HG03565 (cell line): ENCODE results near the gene ASIC2.

ENCODE experiments used
- ATAC-seq: cut with Tn5 transposase; IDR thresholded peaks from one replicate; pipeline ENCODE4 v1.9.1; 2021; ENCODE audit warnings: mild to moderate bottlenecking, moderate library complexity; ENCODE audit not compliant: unreplicated experiment

ASIC2 gene

DNA sequence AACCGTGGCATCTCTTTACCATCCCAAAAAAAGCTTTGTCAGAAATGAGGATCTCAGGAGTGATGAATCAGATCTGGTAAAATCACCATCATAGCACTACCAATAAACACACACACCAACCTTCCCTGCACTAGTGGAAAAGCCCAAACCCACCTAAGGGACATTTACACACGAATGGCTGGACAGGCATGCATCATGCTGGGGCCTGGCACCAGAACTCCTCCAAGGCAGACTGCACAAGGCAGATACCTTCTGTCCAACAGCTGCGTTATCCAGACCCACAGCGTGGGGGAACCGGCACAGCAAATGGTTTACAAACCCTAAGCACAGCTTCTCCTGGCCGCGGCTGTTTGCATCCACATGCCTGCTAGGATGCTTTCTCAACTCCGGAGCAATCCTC is 2.8 kb downstream of the ASIC2 start:
- no peak for ATAC-seq

DNA sequence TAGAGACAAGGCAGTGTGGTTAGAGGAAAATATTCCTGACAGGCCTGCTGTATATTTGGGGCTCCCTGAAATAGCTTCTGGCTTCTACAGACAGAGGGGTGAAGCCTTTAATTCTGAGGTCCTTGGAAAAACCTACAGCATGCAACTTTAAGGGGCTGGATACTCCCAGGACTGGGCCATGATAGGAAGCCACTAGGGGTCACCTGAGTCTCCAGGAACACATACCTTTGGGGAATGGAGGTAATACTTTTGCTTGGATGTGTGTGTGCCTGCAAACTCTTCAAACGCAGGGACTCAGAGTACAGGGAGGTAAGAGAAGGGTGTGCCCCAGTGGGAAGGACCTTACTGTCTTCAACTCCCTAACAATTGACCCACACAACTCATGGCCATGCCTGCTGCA is 4.1 kb downstream of the ASIC2 start:
- no peak for ATAC-seq

DNA sequence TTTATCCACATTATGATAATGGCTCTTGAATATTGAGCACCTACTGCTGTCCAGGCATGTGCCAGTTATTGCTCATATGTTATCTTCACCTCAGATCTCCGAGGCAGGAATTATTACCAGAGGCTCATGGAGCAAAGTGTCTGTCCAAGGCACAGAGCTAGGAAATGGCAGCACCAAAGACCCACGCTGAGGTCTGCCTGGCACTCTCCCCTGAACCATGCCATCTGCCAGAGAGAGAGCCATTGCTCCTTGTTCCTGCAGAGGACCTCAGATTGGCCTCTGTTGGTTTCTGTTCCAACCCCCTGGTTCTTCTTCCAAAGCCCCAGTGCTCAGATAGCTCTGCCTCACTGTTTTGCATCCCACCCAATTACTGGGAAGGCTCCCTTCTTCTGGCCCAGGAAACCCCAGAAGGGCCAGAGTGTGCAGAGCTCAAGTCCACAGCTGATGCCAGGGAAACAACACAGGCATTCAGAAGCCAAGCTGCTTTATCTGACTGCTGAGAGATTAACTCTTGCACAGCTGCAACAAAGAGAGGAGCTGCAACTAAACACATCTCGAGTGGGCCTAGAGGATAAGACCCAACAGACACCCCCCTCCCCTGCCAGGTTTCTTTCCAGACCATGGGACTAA is 5.9 kb downstream of the ASIC2 start:
- no peak for ATAC-seq

DNA sequence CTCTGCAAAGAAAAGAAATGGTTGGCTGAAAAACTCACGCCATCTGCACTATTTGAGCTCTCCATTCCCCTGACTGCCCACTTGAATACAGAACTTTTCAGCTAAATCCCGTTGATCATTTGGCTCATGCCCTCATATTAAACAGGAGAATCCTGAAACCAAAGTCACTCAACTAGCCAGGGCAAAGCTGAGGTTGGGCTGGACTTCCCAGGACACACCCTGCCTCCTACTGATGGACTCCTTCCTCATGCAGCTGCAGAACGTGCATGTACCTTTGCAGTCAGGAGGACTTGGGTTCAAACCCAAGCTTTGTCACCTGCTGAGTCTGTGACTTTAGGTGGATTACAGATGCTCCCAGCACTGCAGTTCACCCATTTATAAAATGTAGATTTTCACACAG is 7.7 kb downstream of the ASIC2 start:
- ATAC-seq, result no peak

DNA sequence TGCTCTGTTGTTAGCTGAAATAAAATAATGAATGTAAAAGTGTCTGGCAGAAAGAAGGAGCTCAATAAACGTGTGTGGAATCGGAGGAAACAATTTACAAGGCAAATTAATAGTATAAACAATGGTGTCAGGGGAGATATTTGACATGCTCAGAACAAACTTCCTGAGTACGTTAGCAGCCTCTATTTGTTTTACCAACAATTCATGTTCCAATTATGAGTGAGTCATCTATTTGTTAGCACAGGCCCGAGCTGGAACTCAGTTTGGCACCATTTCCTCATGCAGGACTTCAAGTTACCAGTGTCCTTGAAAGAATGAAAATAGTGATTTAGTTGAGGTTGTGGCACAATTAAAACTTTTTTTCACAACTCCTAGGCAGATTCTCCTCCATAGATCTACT is 9.1 kb downstream of the ASIC2 start:
- ATAC-seq, result no peak

DNA sequence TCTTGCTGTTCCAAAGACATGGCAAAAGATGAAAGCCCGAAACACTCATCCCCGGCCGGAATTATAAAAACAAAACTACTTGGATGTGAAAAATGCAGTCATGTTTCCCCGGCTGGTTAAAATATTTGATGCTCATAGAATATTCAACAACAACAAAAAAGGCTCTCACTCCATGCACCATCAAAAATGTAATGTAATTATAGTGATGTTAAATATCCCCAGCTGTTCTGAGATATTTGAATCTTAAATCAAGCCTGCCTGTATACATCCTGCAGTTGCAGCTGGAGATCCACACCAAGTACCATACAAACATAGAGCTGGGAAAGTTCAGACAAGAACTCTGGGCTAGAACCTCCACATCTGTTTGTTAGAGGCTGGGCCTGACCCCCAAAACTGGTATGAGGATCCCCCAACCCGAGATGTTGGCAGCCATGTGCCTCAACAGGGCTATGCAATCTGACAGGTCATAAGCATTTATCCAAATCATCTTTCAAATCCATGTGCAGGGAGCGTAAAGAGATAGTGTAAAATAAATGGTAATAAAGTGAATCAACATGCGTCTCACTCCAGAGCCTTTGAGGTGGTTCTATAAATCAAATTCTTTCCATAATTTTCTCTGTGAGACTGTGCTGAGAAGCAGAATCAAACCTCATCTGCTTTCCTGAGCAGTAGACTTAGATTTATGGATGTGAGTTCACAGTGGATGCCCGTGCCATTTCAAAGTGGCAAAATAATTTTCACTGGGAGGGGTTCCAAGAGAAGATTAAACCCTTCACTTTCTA is 12.7 kb downstream of the ASIC2 start:
- ATAC-seq, result no peak

DNA sequence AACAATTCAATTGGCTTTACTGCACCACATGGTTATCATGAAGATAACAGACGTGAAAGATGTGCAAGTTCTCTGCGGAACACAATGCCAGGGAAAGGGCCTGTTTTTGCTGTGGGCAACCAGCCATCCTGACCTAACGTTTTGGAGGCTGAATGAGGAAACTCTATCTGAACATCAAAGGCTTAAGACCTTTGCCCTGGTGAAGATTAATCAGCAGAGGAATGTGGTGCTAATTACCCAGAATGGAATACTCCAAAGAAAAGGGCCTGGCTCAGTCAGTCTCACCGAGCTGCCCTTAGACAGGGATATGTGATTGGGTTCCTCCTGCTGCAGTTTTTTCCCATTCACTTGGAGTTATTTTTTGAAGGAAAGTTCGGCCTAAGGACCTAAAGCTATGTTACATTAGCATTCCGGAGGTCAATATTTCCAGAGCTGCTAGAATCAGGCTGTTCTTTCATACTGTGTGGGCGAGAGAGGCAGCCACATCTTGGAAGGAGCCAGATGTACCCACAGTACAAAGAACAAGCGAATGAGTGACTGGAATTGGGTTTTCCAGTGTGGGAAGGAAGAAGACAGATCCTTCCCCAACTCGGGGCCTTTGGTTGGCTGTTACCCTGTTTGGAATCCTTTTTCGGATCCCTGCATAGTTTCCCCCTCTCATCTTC is 15.5 kb downstream of the ASIC2 start:
- no peak for ATAC-seq

DNA sequence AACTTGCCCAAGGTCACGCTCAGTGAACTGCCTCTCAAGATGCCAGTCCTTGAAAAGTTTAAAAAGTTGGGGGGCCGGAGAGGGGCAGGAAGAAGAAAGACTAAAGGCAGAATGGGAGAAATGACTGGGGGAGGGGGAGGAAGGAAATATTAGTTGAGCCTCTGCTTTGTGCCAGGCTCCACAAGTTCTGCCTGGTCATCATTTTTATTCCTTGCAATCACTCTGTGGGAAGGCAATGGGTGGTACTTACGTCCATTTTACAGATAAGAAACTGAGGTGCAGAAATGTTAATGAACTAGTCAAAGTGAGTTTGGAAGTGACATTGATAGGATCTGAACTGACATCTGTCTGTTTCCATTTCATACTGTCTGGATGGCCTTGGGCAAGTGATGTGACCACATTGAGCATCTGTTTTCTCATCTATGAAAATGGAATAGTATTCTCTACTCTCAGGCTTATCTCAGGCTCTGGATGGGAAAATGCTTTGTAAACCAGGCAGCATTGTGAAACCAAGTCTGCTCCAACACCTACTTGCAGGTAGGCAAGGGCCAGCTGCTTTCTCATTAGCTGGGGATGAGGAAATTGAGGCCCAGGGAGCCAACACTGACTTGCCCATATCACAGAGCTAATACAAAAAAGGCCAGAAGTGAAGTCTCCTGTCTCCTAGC is 19.2 kb downstream of the ASIC2 start:
- ATAC-seq, result no peak

DNA sequence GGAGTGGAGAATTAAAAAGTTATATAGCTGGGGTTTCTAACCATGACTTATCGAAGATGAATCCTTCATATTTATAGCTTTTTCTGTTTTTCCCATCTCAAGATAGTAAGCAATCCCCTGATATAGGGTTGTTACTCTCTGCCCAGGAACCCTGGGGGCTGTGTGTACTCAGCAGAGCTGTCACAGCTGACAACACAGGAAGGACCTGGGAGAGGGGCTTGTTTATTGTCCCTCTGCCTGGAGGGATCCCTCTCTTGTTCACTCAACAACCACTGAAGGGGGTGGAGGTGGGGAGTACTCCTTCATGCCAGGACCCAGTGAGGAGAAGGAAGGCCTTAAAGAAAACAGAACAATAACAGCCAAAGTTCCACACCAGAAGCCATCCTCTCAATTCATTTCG is 19.8 kb downstream of the ASIC2 start:
- no peak for ATAC-seq

DNA sequence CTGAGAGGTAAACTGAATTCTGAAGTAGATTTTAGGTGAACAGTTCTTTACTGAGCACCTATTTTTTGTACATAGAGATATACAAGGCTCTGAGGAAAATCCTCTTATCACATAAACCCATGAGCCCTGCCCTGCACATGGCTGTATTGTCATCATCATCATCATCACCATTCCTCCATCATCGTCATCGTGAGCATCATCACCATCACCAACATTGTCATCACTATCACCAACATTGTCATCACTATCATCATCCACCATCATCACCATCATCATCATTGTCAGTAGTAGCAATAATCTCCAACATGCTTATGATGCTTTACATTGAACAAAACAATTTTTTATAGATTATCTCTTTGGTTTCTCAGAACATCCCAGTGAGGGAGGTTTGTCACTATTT is 20.7 kb downstream of the ASIC2 start:
- no peak for ATAC-seq

DNA sequence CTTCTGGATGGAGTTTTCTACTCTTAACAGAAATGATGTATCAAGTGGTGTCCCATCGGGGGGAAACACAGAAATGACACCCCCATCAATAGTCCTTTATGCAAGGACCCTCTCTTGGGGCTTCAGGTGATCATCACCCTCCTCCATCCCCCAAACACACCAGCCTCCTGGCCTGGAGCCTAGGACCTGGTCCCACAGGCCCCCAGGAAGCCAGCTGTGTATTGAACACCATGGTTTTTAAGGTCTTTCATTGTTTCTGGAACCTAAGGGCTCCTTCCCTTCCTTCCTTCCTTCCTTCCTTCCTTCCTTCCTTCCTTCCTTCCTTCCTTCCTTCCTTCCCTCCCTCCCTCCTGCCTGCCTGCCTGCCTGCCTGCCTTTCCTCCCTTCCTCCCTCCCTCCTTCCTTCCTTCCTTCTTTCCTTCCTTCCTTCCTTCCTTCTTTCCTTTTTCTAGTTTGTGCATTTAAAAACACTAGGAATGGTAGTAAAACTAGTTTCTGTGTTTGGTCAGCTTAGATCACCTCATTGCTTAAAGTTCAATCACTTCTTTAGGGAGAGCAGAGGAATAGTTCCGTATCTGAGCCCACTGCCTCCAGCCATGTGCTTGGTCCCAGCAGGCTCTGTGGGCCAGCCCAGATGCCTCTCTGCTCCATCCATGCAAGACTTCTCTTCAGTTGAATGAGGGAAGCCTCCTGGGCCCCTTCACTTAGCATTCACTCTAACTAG is 23.6 kb downstream of the ASIC2 start:
- no peak for ATAC-seq

DNA sequence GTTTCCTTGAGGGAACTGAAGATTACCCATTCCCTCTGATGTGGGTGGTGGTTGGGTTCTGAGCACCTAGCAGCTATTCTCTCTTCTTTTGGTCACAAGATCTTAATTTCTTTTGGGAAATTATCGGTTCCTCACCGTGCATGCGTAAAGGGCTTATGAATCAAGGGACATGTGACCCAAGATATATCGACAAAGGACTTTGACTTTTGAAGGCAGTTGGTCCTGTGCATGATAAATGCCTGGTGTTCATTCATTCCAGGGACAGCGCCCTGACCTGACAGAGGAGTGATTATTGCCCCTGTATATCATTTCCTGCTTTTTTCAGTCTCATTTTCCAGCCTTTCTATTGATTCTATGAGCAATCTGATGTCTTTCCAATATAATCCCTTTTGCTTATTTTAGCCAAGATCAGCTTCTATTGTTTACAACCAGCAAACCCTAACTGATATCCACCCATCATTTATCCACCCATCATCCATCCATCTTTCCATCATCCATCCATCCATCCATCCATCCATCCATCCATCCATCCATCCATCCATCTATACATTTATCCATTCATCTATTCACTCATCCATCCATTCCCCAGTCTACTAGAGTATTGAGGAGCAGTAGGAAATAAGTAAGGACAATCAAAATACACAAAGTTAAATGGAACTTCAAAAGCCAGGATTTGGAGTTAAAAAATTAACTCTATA is 25.1 kb downstream of the ASIC2 start:
- ATAC-seq, result no peak

DNA sequence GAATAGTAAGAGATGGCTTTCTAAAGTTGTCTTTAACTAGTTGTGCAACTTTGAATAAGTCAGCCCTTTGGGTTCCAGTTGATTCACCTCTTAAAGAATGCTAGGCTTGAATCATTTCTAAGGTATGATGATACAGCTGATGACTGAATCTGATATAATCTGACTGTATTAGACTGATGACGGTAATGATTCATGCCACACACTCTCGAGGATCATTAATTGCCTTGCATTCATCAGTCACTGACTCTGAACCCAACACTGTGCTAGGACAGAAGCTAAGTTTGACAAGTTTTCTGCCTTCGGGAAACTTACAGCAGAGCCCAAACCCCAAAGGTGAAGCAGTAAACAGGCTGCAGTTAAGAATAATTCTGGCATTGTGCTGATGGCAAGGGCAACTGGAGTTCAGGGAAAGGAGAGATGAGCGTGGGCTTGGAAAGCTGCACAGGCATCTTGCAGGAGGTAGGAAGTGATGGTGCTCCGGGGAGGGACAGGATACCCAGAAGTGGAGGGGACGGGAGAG is 25.8 kb downstream of the ASIC2 start:
- no peak for ATAC-seq

DNA sequence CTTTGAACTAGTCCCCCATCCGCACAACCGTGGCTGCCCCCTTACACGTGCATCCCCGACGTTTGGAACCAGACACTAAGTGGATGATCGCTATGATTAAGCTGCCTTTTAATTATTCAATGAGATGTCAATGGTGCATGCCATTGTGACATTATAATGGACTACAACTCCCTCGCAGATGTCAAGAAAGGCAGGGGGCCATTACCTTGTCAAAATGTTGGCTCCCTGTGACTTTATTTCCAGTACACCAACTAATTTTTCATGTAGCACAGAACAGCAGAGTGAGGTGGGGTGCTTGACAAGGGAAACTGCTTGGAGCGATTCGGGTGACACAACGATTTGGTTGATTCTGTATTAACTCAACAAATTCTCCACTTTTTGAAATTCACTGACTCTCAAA is 26.5 kb downstream of the ASIC2 start:
- no peak for ATAC-seq

DNA sequence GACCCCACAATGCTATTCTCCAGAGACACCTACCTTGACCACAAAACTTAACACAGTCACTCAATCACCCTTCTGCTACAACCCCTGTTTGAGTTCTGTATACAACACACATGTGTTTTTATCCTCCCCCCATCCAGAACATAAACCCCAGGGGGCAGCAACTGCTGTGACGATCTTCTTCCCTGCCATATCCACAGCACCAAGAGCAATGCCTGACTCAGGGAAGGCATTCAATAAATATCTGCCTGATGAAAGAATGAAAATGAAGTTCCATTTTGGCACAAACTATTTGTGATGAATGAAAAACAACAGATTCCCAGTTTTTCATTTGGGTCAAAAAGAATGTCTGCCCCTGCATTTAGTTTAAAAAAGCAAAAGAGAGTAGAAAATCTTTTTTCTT is 27.0 kb downstream of the ASIC2 start:
- no peak for ATAC-seq

DNA sequence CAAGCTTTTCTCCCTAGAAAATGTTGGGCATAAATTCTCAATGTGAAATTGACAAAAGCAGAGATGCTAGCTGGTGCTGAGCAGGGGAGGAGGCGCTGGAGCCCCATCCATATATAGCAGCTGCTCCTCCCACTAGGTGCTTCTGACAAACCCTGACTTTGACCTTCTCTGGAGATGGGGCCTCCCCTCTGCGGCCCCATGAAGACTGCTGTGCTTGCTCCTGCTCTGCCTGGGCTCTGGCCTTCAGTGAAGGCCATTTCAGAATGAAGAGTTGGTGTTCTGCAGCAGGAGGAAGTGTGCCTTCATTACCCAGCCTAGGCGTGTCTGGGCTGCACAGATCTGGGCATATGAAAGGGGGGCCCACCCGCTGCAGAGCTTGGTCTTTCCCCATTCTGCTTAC is 29.7 kb downstream of the ASIC2 start:
- ATAC-seq, result no peak

DNA sequence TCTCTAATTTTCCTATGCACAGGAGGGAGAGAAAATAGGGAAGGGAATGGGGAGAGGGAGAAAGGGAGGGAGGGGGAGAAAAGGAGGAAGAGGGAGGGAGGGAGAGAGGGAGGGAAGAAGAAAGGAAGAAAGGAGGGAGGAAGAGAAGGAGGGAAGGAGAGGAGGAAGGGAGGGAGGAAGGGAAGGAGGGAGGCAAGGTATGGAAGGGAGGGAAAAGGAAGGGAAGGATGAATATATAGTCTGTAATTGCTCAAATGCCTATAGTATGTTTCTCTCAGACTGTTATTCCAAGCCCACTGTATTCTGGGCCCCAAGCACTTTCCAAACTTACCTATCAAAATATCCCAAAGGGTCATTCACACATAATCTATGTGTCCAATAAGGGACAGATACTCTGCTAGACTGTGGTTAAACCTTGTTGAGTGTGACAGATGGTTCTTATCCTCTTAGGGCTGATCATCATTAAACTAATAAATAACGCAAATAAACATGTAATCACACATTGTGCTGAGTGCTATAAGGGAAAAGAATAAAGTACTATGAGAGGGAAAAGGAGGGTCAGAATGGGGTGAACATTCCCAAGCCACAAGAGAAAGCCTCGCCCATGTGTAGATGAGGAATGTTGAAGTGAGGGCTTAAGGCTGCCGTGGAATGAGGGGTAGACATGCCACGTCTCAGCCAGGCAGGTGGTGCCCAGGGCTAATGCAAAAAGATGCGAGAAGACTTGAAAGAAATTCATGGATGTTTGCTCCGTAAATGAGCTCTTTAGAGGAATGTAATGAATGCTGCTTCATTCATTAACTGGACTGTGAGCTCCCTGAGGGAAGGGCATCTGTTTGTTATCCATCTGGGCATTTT is 30.6 kb downstream of the ASIC2 start:
- ATAC-seq, result no peak

DNA sequence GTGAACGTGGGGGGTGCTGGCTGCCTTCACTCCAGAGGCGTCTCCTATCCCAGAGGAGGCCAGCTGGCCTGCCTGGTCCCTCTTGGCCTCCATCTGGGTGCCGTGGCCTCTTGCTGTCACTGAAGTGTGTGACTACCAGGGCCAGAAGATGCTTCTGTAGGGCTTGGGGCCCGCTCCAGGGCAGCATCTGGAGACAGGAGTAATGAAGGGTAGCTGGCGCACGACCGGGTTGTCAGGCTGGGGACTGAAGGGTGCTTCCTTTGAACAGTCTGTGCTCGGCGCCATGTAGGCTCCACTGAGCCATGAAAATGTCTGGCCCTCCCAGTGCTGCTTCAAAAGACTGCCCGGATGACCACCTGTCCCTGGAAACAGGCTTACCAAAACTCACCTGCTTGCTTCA is 31.3 kb downstream of the ASIC2 start:
- no peak for ATAC-seq

DNA sequence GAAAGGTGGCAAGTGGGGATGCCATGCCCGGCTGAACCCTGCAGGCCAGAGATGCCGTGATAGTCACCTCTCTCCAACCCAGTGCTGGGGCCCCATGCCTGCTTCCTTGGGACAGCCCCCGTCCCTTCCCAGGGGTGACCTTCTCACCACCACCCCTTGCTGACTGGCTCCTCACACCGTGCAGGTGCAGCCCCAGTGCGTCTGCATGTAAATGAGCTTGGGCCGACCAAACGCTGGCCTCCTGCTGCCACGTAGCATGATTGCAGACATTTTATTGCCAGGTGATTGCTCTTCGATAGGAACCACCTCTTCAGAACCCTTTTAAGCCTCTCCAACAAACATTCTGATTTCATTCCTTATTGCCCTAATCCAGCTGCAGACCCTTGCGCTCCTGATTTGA is 32.5 kb downstream of the ASIC2 start:
- no peak for ATAC-seq
